Left kidney (tissue), 8 donors: ENCODE results near the gene IL1A. TPM values are rescaled to one million over a fixed set of nuclear protein-coding genes. Genes with fewer than 3 reads are reported as not detected.
"Not testable (repeated sequence)": the region's sequence is repeated elsewhere in the genome, so short reads cannot be mapped to it uniquely, and the experiment has no call there.

Source experiments
- DNase-seq: peaks from one replicate; pipeline ENCODE4 v3.0.0-alpha.2; 2013
- long read RNA-seq, 8 donors: transcript quantifications; one replicate each; lab custom pipeline, GENCODE V29; 2026
- polyA plus RNA-seq: library from polyadenylated mRNA; unstranded; fragments of 120-200 nt; gene quantifications from one replicate; pipeline ENCODE4 v1.2.1, GENCODE V29; 2013; ENCODE audit not compliant: insufficient read length

The IL1A gene
- 0.17 TPM for polyA plus RNA-seq
- long read RNA-seq, donor 1 = 0 reads
- long read RNA-seq, donor 2 = 0 reads
- long read RNA-seq, donor 3 = 0 reads
- long read RNA-seq, donor 4 = 0 reads
- long read RNA-seq, donor 5 = 0 reads
- long read RNA-seq, donor 6 = 0 reads
- long read RNA-seq, donor 7 = 0 reads
- long read RNA-seq, donor 8 = 0 reads

- DNase-seq = no peak
Observed at GRCh38 chr2:112784199-112785189, at the start of gene IL1A. Gene IL1A, minus strand, starts transcription at chr2:112784493. Its CDS starts 723 bp downstream, at chr2:112783770.

- DNase-seq = no peak
Observed at GRCh38 chr2:112833976-112834375, 49.7 kb upstream of the IL1A start.

GRCh38 chr2:112833639-112833931 is 49.3 kb upstream of the IL1A start:
- DNase-seq = not testable (repeated sequence)

- no peak for DNase-seq
Observed at GRCh38 chr2:112832841-112833638, 48.7 kb upstream of the IL1A start.

- no peak for DNase-seq
Observed at GRCh38 chr2:112831946-112832840, 47.9 kb upstream of the IL1A start.

GRCh38 chr2:112831513-112831845 is 47.2 kb upstream of the IL1A start:
- DNase-seq = no peak

GRCh38 chr2:112830682-112831512 is 46.6 kb upstream of the IL1A start:
- no peak for DNase-seq

- DNase-seq = no peak
Observed at GRCh38 chr2:112829961-112830681, 45.8 kb upstream of the IL1A start.

- DNase-seq = no peak
Observed at GRCh38 chr2:112829101-112829960, 45.0 kb upstream of the IL1A start.

GRCh38 chr2:112828251-112828691 is 44.0 kb upstream of the IL1A start:
- DNase-seq = no peak

GRCh38 chr2:112827604-112828185 is 43.4 kb upstream of the IL1A start:
- DNase-seq = no peak

GRCh38 chr2:112827009-112827408 is 42.7 kb upstream of the IL1A start:
- DNase-seq = no peak

GRCh38 chr2:112825706-112826105 is 41.4 kb upstream of the IL1A start:
- no peak for DNase-seq

GRCh38 chr2:112824694-112825085 is 40.4 kb upstream of the IL1A start:
- no peak for DNase-seq

GRCh38 chr2:112821682-112822081 is 37.4 kb upstream of the IL1A start:
- DNase-seq = no peak

GRCh38 chr2:112821142-112821541 is 36.8 kb upstream of the IL1A start:
- no peak for DNase-seq

- DNase-seq = no peak
Observed at GRCh38 chr2:112820343-112820742, 36.0 kb upstream of the IL1A start.

GRCh38 chr2:112819081-112819480 is 34.8 kb upstream of the IL1A start:
- DNase-seq = no peak
